SK-N-SH (cell line): ENCODE results near the gene NT5C1B. TPM values are rescaled to one million over a fixed set of nuclear protein-coding genes. Genes with fewer than 3 reads are reported as not detected.

Source experiments
- CTCF ChIA-PET: fragments of 300-600, 350-600 bp; formaldehyde crosslinking; extraction: SDS; loops from one replicate; lab custom pipeline; 2021; lab: Yijun Ruan, JAX
- POLR2A ChIA-PET: fragments of 350-600 bp; sonication (Branson Sonifier 250); formaldehyde crosslinking; extraction: SDS; loops from one replicate; lab custom pipeline; 2020; ENCODE audit warnings: antibody characterized with exemption, inconsistent platforms; lab: Yijun Ruan, JAX
- DNase-seq: peaks from one replicate; pipeline ENCODE4 v3.0.0; 2012
- H2AFZ ChIP-seq: fragments of 200-600 bp; sonication (generic); 2 replicates; pipeline ENCODE4 v1.8.1; 2016; ENCODE audit warnings: antibody characterized with exemption, mild to moderate bottlenecking, low read depth
- H3F3A ChIP-seq: fragments of 200-600 bp; sonication (generic); replicated peaks from 2 replicates; pipeline ENCODE3; 2016; ENCODE audit warnings: antibody characterized with exemption, mild to moderate bottlenecking; ENCODE audit not compliant: insufficient read depth
- H3K27ac ChIP-seq, 2 experiments: fragments of 200-500 bp in 1 of 2; fragments of 200-600 bp in 1 of 2; sonication (Bioruptor generic) in 1 of 2; sonication (generic), shearing (Covaris generic) in 1 of 2; 2 replicates each; pipeline versions ENCODE4 v1.5.1 to v1.6.1; 2014 to 2016; ENCODE audit warnings: low read depth in 2 of 2, inconsistent platforms in 1 of 2, low read length in 1 of 2, mild to moderate bottlenecking in 1 of 2, mixed read lengths in 1 of 2
- H3K27me3 ChIP-seq: fragments of 200-600 bp; sonication (generic), shearing (Covaris generic); 2 replicates; pipeline ENCODE4 v1.6.1; 2016; ENCODE audit warnings: mixed run types; ENCODE audit not compliant: insufficient read depth
- H3K36me3 ChIP-seq, 2 experiments: fragments of 200-500 bp in 1 of 2; fragments of 200-600 bp in 1 of 2; sonication (Bioruptor generic) in 1 of 2; sonication (generic) in 1 of 2; replicated peaks in 1 of 2; 2 replicates each; pipeline versions ENCODE3 to v1.5.1; 2014 to 2016; ENCODE audit warnings: low read length in 1 of 2, mild to moderate bottlenecking in 1 of 2; ENCODE audit not compliant: insufficient read depth in 2 of 2, control insufficient read depth in 1 of 2
- H3K4me1 ChIP-seq, 2 experiments: fragments of 200-500 bp in 1 of 2; fragments of 200-600 bp in 1 of 2; sonication (Bioruptor generic) in 1 of 2; sonication (generic), shearing (Covaris generic) in 1 of 2; 2 replicates each; pipeline versions ENCODE4 v1.5.1 to v1.6.1; 2014 to 2016; ENCODE audit warnings: low read depth in 1 of 2, low read length in 1 of 2, mixed run types in 1 of 2; ENCODE audit not compliant: insufficient read depth in 2 of 2, control insufficient read depth in 1 of 2
- H3K4me2 ChIP-seq: fragments of 200-600 bp; sonication (generic), shearing (Covaris generic); 2 replicates; pipeline ENCODE4 v1.6.1; 2017; ENCODE audit warnings: mixed run types
- H3K4me3 ChIP-seq, 2 experiments: fragments of 200-500 bp in 1 of 2; fragments of 200-600 bp in 1 of 2; sonication (Bioruptor generic) in 1 of 2; sonication (generic), shearing (Covaris generic) in 1 of 2; 2 replicates each; pipeline versions ENCODE4 v1.5.1 to v1.8.1; 2014 to 2016; ENCODE audit warnings: low read depth in 2 of 2, inconsistent platforms in 1 of 2, low read length in 1 of 2, mild to moderate bottlenecking in 1 of 2, mixed read lengths in 1 of 2, moderate library complexity in 1 of 2
- H3K79me2 ChIP-seq: fragments of 200-600 bp; sonication (generic); 2 replicates; pipeline ENCODE4 v1.8.1; 2017; ENCODE audit warnings: mild to moderate bottlenecking; ENCODE audit not compliant: insufficient read depth
- H3K9ac ChIP-seq: fragments of 200-600 bp; sonication (generic); 2 replicates; pipeline ENCODE4 v1.6.1; 2017; ENCODE audit warnings: mixed run types
- H3K9me2 ChIP-seq: fragments of 200-600 bp; sonication (generic); 2 replicates; pipeline ENCODE4 v1.6.1; 2017; ENCODE audit warnings: mixed run types
- H3K9me3 ChIP-seq: fragments of 200-600 bp; sonication (generic); 2 replicates; pipeline ENCODE4 v1.6.1; 2017; ENCODE audit warnings: mixed run types, mild to moderate bottlenecking, moderate library complexity
- H4K20me1 ChIP-seq: fragments of 200-600 bp; sonication (generic); 2 replicates; pipeline ENCODE4 v1.6.1; 2017; ENCODE audit warnings: mild to moderate bottlenecking, mixed run types; ENCODE audit not compliant: insufficient read depth
- EP300 ChIP-seq, 2 experiments: IDR thresholded peaks; 2 replicates each; pipeline versions ENCODE4 v1.4.0 to v1.6.1; 2012; ENCODE audit warnings: borderline replicate concordance in 1 of 2, low read depth in 1 of 2, low read length in 1 of 2
- EZH2phosphoT487 ChIP-seq: fragments of 200-600 bp; sonication (generic); IDR thresholded peaks from 2 replicates; pipeline ENCODE4 v1.6.1; 2017; ENCODE audit warnings: low read depth, mixed run types, mild to moderate bottlenecking, antibody characterized with exemption, moderate library complexity, borderline replicate concordance
- FOSL2 ChIP-seq: IDR thresholded peaks from 2 replicates; pipeline ENCODE4 v1.4.0; 2012; ENCODE audit warnings: low read depth, mild to moderate bottlenecking, moderate library complexity, borderline replicate concordance
- IRF3 ChIP-seq: fragments of 150-350 bp; IDR thresholded peaks from 2 replicates; pipeline ENCODE4 v1.6.1; 2016; ENCODE audit warnings: mild to moderate bottlenecking, low read depth, low read length
- JUND ChIP-seq: IDR thresholded peaks from 2 replicates; pipeline ENCODE4 v1.4.0; 2012
- MEF2A ChIP-seq: IDR thresholded peaks from 2 replicates; pipeline ENCODE4 v1.4.0; 2012; ENCODE audit warnings: low read depth, borderline replicate concordance
- MXI1 ChIP-seq: IDR thresholded peaks from 2 replicates; pipeline ENCODE4 v1.6.1; 2012; ENCODE audit warnings: mild to moderate bottlenecking, low read depth, low read length, improper control_type of control experiment
- NFIC ChIP-seq: IDR thresholded peaks from 2 replicates; pipeline ENCODE4 v1.4.0; 2012; ENCODE audit warnings: borderline replicate concordance
- POLR2AphosphoS5 ChIP-seq: IDR thresholded peaks from 2 replicates; pipeline ENCODE4 v1.6.1; 2012; ENCODE audit warnings: low read depth, low read length
- RAD21 ChIP-seq: IDR thresholded peaks from 2 replicates; pipeline ENCODE4 v1.6.1; 2012; ENCODE audit warnings: mild to moderate bottlenecking, low read length
- RCOR1 ChIP-seq: fragments of 150-350 bp; IDR thresholded peaks from 2 replicates; pipeline ENCODE4 v1.6.1; 2017; ENCODE audit warnings: antibody characterized with exemption, low read length
- RFX5 ChIP-seq: IDR thresholded peaks from 2 replicates; pipeline ENCODE4 v1.6.1; 2012; ENCODE audit warnings: mild to moderate bottlenecking, improper control_type of control experiment, low read length
- SIN3A ChIP-seq: IDR thresholded peaks from 2 replicates; pipeline ENCODE4 v1.6.1; 2012; ENCODE audit warnings: low read depth, mild to moderate bottlenecking, low read length, moderate library complexity, borderline replicate concordance
- SMC3 ChIP-seq: IDR thresholded peaks from 2 replicates; pipeline ENCODE4 v1.6.1; 2012; ENCODE audit warnings: low read depth, low read length, improper control_type of control experiment
- TCF12 ChIP-seq: IDR thresholded peaks from 2 replicates; pipeline ENCODE4 v1.4.0; 2012
- TEAD4 ChIP-seq: IDR thresholded peaks from 2 replicates; pipeline ENCODE4 v1.4.0; 2012; ENCODE audit warnings: mild to moderate bottlenecking, borderline replicate concordance; ENCODE audit not compliant: insufficient read depth
- YY1 ChIP-seq: IDR thresholded peaks from 2 replicates; pipeline ENCODE4 v1.4.0; 2012; ENCODE audit warnings: low read depth, mild to moderate bottlenecking
- WGBS: methylation state at CpG from one replicate; pipeline ENCODE4 v1.1.6; 2017; ENCODE audit warnings: low lambda C conversion rate; 5-methylcytosine and 5-hydroxymethylcytosine counted together
- polyA plus RNA-seq, 3 experiments: library from polyadenylated mRNA; depleted of rRNA; stranded (reverse); fragments of >200 nt; gene quantifications; 2 replicates each; pipeline ENCODE4 v1.2.3, GENCODE V29; 2012
- TF ChIP-seq, protein P1 (sequence below): IDR thresholded peaks from 2 replicates; pipeline ENCODE4; 2012
- TF ChIP-seq, protein P2 (sequence below): fragments of 200-600 bp; sonication (generic); IDR thresholded peaks from 2 replicates; pipeline ENCODE4 v1.6.1; 2017; ENCODE audit warnings: antibody characterized with exemption, mild to moderate bottlenecking, moderate library complexity

The NT5C1B gene
- polyA plus RNA-seq, 1 of the 3 experiments (the other 2 are of a cell fraction), result not detected

GRCh38 chr2:18558458-18558857 is 30.9 kb downstream of the NT5C1B start:
- CTCF ChIA-PET, result interaction anchor here (0.6 to 4.5 kb wide), 4 partner anchors 12 to 1305 kb away, joined by 4 to 31 read pairs (median 4); no protein-coding TSS in a partner anchor
- H3K36me3 ChIP-seq, result peaks cover 47 to 51% of the 10 kb centered on the region in 2 experiments
- H3K79me2 ChIP-seq, result peaks cover 80% of the 10 kb centered on the region
- WGBS, result 93% methylated on average over 1 of the region's 1 CpG
- TF ChIP-seq RAD21 (no peak), RFX5 (no peak), POLR2AphosphoS5 (no peak), YY1 (no peak), IRF3 (no peak), TCF12 (no peak), SIN3A (no peak), MEF2A (no peak), FOSL2 (no peak), NFIC (no peak), MXI1 (no peak), EP300 (IDR thresholded peaks at IDR 0.05; ENCODE audit: borderline replicate concordance in 1 of 2, low read depth in 1 of 2, low read length in 1 of 2) (no peak), TEAD4 (no peak), EZH2phosphoT487 (no peak), JUND (no peak), SMC3 (no peak), RCOR1 (no peak)
- TF ChIP-seq, protein P1, sequence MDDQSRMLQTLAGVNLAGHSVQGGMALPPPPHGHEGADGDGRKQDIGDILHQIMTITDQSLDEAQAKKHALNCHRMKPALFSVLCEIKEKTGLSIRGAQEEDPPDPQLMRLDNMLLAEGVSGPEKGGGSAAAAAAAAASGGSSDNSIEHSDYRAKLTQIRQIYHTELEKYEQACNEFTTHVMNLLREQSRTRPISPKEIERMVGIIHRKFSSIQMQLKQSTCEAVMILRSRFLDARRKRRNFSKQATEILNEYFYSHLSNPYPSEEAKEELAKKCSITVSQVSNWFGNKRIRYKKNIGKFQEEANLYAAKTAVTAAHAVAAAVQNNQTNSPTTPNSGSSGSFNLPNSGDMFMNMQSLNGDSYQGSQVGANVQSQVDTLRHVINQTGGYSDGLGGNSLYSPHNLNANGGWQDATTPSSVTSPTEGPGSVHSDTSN, result no peak
- TF ChIP-seq, protein P2, sequence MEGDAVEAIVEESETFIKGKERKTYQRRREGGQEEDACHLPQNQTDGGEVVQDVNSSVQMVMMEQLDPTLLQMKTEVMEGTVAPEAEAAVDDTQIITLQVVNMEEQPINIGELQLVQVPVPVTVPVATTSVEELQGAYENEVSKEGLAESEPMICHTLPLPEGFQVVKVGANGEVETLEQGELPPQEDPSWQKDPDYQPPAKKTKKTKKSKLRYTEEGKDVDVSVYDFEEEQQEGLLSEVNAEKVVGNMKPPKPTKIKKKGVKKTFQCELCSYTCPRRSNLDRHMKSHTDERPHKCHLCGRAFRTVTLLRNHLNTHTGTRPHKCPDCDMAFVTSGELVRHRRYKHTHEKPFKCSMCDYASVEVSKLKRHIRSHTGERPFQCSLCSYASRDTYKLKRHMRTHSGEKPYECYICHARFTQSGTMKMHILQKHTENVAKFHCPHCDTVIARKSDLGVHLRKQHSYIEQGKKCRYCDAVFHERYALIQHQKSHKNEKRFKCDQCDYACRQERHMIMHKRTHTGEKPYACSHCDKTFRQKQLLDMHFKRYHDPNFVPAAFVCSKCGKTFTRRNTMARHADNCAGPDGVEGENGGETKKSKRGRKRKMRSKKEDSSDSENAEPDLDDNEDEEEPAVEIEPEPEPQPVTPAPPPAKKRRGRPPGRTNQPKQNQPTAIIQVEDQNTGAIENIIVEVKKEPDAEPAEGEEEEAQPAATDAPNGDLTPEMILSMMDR, result no peak
- TF ChIP-seq, all 33 proteins: peak for 0
- Histone ChIP-seq H4K20me1 (no peaks in the 10 kb centered on the region), H3K9ac (0 out of 2 replicates have a peak overlapping the region, but pooled peaks have one; percentile 88), H3K27me3 (no peaks in the 10 kb centered on the region), H2AFZ (no peak overlapping the region), H3K4me3 (peak overlapping the region in 1 of 2 experiments; percentile 86; a peak in 3 of 4 replicates), H3K27ac (peak overlapping the region in 1 of 2 experiments; percentile 7; a peak in 1 of 4 replicates), H3K9me3 (peaks cover 5% of the 10 kb centered on the region; the same call in 1 of the 2 replicates), H3K4me2 (peak overlapping the region; percentile 78), H3K9me2 (no peaks in the 10 kb centered on the region), H3F3A (peaks cover 12% of the 10 kb centered on the region), H3K4me1 (peaks cover 22 to 29% of the 10 kb centered on the region in 2 experiments; a peak in 3 of 4 replicates)
- DNase-seq, result no peak
- POLR2A ChIA-PET, result no interaction called here
